ENCODE results near the gene ACOX3. TPM values are rescaled to one million over a fixed set of nuclear protein-coding genes. Genes with fewer than 3 reads are reported as not detected.

ACOX3 gene
- total RNA-seq, 1 donor from 2014 or later, result 30.4 TPM

GRCh38 chr4:8369426-8370105 is 71.0 kb downstream of the ACOX3 start:
- ATAC-seq (no peak), DNase-seq (peak; percentile 18)
- Histone ChIP-seq H3K4me3 (no peak overlapping the region), H3K27me3 (ENCODE audit: low read depth) (no peaks in the 10 kb centered on the region), H3K4me1 (no peaks in the 10 kb centered on the region), H3K36me3 (peaks cover 12% of the 10 kb centered on the region), H3K9me3 (no peaks in the 10 kb centered on the region), H3K27ac (no peak overlapping the region)
- intact Hi-C loops (cut with DNase I), result no loop called here
- TF ChIP-seq, protein P1, sequence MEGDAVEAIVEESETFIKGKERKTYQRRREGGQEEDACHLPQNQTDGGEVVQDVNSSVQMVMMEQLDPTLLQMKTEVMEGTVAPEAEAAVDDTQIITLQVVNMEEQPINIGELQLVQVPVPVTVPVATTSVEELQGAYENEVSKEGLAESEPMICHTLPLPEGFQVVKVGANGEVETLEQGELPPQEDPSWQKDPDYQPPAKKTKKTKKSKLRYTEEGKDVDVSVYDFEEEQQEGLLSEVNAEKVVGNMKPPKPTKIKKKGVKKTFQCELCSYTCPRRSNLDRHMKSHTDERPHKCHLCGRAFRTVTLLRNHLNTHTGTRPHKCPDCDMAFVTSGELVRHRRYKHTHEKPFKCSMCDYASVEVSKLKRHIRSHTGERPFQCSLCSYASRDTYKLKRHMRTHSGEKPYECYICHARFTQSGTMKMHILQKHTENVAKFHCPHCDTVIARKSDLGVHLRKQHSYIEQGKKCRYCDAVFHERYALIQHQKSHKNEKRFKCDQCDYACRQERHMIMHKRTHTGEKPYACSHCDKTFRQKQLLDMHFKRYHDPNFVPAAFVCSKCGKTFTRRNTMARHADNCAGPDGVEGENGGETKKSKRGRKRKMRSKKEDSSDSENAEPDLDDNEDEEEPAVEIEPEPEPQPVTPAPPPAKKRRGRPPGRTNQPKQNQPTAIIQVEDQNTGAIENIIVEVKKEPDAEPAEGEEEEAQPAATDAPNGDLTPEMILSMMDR (IDR thresholded peaks at IDR 0.05), result no peak

DNA sequence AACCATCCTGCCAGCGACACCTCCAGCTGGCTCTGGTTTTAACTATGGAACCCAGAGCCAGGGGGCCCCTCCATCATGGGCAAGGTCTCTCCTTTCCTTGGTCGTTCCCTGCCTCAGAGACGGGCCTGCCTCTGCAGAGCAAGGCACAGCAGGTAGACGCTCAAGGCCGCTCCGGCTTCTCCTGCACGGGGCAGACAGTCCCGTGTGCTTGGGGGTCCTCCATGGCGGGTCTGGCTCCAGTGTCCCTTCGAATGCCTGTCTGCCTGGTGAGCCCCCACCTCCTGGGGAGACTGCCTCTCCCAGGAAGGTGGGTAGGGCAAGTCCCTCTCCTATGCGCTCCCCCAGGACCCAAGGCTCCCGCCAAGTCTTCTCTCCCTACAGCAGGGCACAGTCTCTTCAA is 71.5 kb downstream of the ACOX3 start:
- Histone ChIP-seq H3K27me3 (ENCODE audit: low read depth) (no peaks in the 10 kb centered on the region), H3K27ac (no peak overlapping the region), H3K9me3 (no peaks in the 10 kb centered on the region), H3K4me3 (no peak overlapping the region), H3K36me3 (peaks cover 12% of the 10 kb centered on the region), H3K4me1 (no peaks in the 10 kb centered on the region)
- ATAC-seq, result no peak
- intact Hi-C loops (cut with DNase I), result no loop called here
- TF ChIP-seq, protein P1 (IDR thresholded peaks at IDR 0.05), result no peak
- DNase-seq, result peak; percentile 36

DNA sequence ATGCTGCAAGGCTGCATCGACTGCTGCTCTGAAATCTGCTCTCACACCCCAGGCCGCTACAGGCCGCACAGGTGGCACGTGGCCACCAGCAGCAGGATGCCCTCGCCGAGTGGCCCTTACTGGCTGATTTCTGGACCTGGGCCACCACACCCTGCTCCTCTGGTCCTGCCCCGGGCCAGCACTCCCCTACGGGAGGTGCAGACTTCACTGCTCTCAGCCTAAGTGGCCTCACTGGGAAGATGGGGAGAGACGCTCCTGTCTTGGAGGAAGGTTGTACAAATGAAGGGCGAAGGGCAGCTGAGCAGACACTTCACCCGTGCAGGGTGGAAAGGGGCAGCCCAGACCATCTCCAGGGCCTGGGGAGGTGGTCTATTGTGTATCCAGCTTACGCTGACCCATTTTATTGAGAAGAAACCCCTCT is 72.5 kb downstream of the ACOX3 start:
- intact Hi-C loops (cut with DNase I), result no loop called here
- H3K9me3 ChIP-seq, result no peaks in the 10 kb centered on the region
- no peak overlapping the region for H3K4me3 ChIP-seq
- H3K36me3 ChIP-seq, result peaks cover 12% of the 10 kb centered on the region
- ATAC-seq, result no peak
- peak; percentile 29 for DNase-seq
- H3K4me1 ChIP-seq, result no peaks in the 10 kb centered on the region
- H3K27me3 ChIP-seq (ENCODE audit: low read depth), result no peaks in the 10 kb centered on the region
- TF ChIP-seq, protein P1 (IDR thresholded peaks at IDR 0.05), result no peak
- no peak overlapping the region for H3K27ac ChIP-seq

DNA sequence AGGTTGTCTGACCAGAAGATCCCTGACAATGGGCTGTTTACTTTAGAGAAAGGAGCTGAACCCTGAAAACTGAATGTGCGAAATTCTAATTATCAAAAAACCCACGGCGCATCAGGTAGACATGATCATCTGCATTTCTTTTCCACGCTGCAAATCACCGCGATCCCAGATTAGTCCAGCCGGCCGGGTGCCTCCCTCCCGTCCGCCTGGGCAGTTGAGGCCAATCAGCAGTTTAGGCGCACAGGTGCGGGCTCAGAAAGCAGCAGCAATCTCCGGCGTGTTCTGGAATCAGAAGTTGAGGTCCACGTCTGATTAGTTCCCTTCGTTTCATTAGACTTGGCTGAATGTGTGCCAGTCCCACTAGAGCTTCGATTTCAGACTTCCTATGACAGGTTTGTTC is 73.9 kb downstream of the ACOX3 start:
- TF ChIP-seq, protein P1 (IDR thresholded peaks at IDR 0.05), result no peak
- intact Hi-C loops (cut with DNase I), result no loop called here

GRCh38 chr4:8365951-8366350 is 74.6 kb downstream of the ACOX3 start:
- DNase-seq (peak; percentile 39), ATAC-seq (peak in 1 of 2 donors; percentile 47)
- TF ChIP-seq, protein P1 (IDR thresholded peaks at IDR 0.05), result no peak
- Histone ChIP-seq H3K27me3 (ENCODE audit: low read depth) (no peaks in the 10 kb centered on the region), H3K27ac (no peak overlapping the region), H3K36me3 (peaks cover 12% of the 10 kb centered on the region), H3K4me1 (no peaks in the 10 kb centered on the region), H3K4me3 (no peak overlapping the region), H3K9me3 (no peaks in the 10 kb centered on the region)
- intact Hi-C loops (cut with DNase I), result no loop called here

More for the DNA sequence above, 73.9 kb downstream of the ACOX3 start:
- Histone ChIP-seq H3K4me3 (no peak overlapping the region), H3K27me3 (ENCODE audit: low read depth) (no peaks in the 10 kb centered on the region), H3K4me1 (no peaks in the 10 kb centered on the region), H3K9me3 (no peaks in the 10 kb centered on the region), H3K27ac (no peak overlapping the region), H3K36me3 (peaks cover 12% of the 10 kb centered on the region)
- DNase-seq (peak; percentile 24), ATAC-seq (no peak)
